Heart right ventricle (tissue), 16 donors: Measurements from ENCODE around the gene U2AF1L4. TPM values are rescaled to one million over a fixed set of nuclear protein-coding genes. Genes with fewer than 3 reads are reported as not detected.

ENCODE experiments used
- ATAC-seq, 8 donors: fragments of 200-7000 bp; cut with Tn5 transposase; one replicate each; pipeline ENCODE4 v1.9.1; 2020; ENCODE audit warnings: mild to moderate bottlenecking in 8 of 8, moderate library complexity in 8 of 8, moderate number of reproducible peaks in 1 of 8
- DNase-seq, 2 donors: peaks; one replicate each; pipeline ENCODE4 v3.0.0-alpha.2; 2020
- H3K27ac ChIP-seq, 10 donors: fragments of 200-600 bp; sonication (generic) in 2 of 10; one replicate each; pipeline versions ENCODE4 v1.5.0 to v1.8.0; 2020 to 2022; ENCODE audit warnings: mild to moderate bottlenecking in 3 of 10
- H3K27me3 ChIP-seq, 7 donors: fragments of 200-600 bp; one replicate each; pipeline ENCODE4 v1.8.0; 2021 to 2022; ENCODE audit warnings: mild to moderate bottlenecking in 2 of 7
- H3K36me3 ChIP-seq, 9 donors: fragments of 200-600 bp; sonication (generic) in 1 of 9; one replicate each; pipeline versions ENCODE4 v1.5.0 to v1.8.0; 2020 to 2022; ENCODE audit warnings: mild to moderate bottlenecking in 2 of 9
- H3K4me1 ChIP-seq, 9 donors: fragments of 200-600 bp; sonication (generic) in 1 of 9; one replicate each; pipeline versions ENCODE4 v1.5.0 to v1.8.0; 2020 to 2022; ENCODE audit warnings: mild to moderate bottlenecking in 4 of 9
- H3K4me3 ChIP-seq, 10 donors: fragments of 200-600 bp; sonication (generic) in 2 of 10; one replicate each; pipeline versions ENCODE4 v1.5.0 to v1.8.0; 2020 to 2022; ENCODE audit warnings: mild to moderate bottlenecking in 7 of 10, moderate library complexity in 2 of 10
- H3K9me3 ChIP-seq, 11 donors: fragments of 200-600 bp in 10 of 11; sonication (generic) in 2 of 11; one replicate each; pipeline versions ENCODE4 v1.5.0 to v1.8.0; 2013 to 2022; ENCODE audit warnings: mild to moderate bottlenecking in 2 of 11, control low read depth in 1 of 11, moderate library complexity in 1 of 11
- CTCF ChIP-seq, 9 donors: fragments of 200-600 bp; sonication (generic) in 2 of 9; IDR thresholded peaks; one replicate each; pipeline versions ENCODE4 v1.5.0 to v1.8.0; 2021 to 2022; ENCODE audit warnings: antibody characterized with exemption in 9 of 9, mild to moderate bottlenecking in 5 of 9, moderate library complexity in 1 of 9
- WGBS, 2 donors: extraction: QIAGEN DNeasy Blood & Tissue Kit; methylation state at CpG; one replicate each; pipeline ENCODE4 v1.1.7; 2013; ENCODE audit warnings: inconsistent platforms in 1 of 2; 5-methylcytosine and 5-hydroxymethylcytosine counted together
- intact Hi-C, 10 donors: fragments of 100-400 bp; cut with DNase I; formaldehyde crosslinking; loops; one replicate each; pipeline versions ENCODE4 v1.11.1 to v1.14.2; 2022
- polyA plus RNA-seq, 2 donors: library from polyadenylated mRNA; stranded (reverse); fragments of 200-250 nt; gene quantifications; one replicate each; pipeline ENCODE4 v1.2.3, GENCODE V29; 2013
- total RNA-seq, 10 donors: library from RNA; stranded (reverse); fragmentation: NEBNext Ultra II Directional in 3 of 10; extraction: Animal tissue kit (Norgen Biotek cat#: 25700) in 3 of 10; gene quantifications; one replicate each; pipeline versions ENCODE4 v1.2.1 to v1.2.4, GENCODE V29; 2021 to 2023
- donor health status: Arrhythmogenic right ventricular cardiomyopathy.
- donor health status: ischemic (EF 13 %, LVEDD 7.1; RV severe dilation, severe dysfunction).
- donor health status: healthy with polysubstance abuse.
- donor health status: DM: no; HTN: yes; CAD: no.
- donor health status: DM: no; HTN: no; CAD: no.
- donor health status: ischemic (EF 25% LVEDD 6.9; RV normal size, moderate dysfunction).
- donor health status: ischemic (EF 25% LVEDD 5.7; RV mildly dilated, moderate dysfunction).
- donor health status: healthy.
- donor health status: DM: yes; HTN: yes; CAD: no.
- donor health status: Ischemic cardiomyopathy.
- donor health status: ischemic (EF 35%, LVEDD 5.7; RV mildly dilated, moderate dysfunction).
- donor health status: nonischemic (EF 11% LVEDD 7.7; RV severe dilation, severe dysfunction).
- donor health status: DM: yes; HTN: yes; CAD: no.
- donor health status: PGD.
- donor health status: ischemic (EF 29% LVEDD 5.4; RV normal size, mild dysfunction).
- donor health status: nonischemic (EF 23%, LVEDD 6.1; RV moderate dilation, normal function).

Gene U2AF1L4
- total and polyA plus RNA-seq, 12 donors, result 11.5 to 57.7 (median 20.3) TPM

- whole genome bisulfite sequencing, 2 donors, result 91 to 95% methylated on average over 5 of the region's 5 CpGs
- H3K4me3 ChIP-seq, result no peak overlapping the region
- DNase-seq (no peak), ATAC-seq (no peak)
- no peak overlapping the region for H3K27ac ChIP-seq
- no peak for TF ChIP-seq CTCF (IDR thresholded peaks at IDR 0.05)
- intact Hi-C loops, result loop anchor here in 1 of 10 donors (5.0 kb wide), 1 partner anchor 33 kb away; the partner anchor contains the start of gene KMT2B
- H3K27me3 ChIP-seq, result peaks cover 0 to under 1% (median 0%) of the 10 kb centered on the region in 7 donors
- H3K36me3 ChIP-seq, result peaks cover 0 to 35% (median 18%) of the 10 kb centered on the region in 9 donors
- H3K4me1 ChIP-seq, result peaks cover 7 to 60% (median 37%) of the 10 kb centered on the region in 9 donors
- H3K9me3 ChIP-seq, result no peaks in the 10 kb centered on the region
These were observed 4.9 kb upstream of the U2AF1L4 start for GRCh38 chr19:35750167-35750566.

- H3K9me3 ChIP-seq, result no peaks in the 10 kb centered on the region
- TF ChIP-seq CTCF (IDR thresholded peaks at IDR 0.05), result peak in 6 of 9 donors; percentile 5 to 38 (median 21)
- H3K27ac ChIP-seq, result peak within 1 kb of the TSS; percentile 54 to 93 (median 84)
- peak within 1 kb of the TSS; percentile 67 to 97 (median 88) for H3K4me3 ChIP-seq
- H3K27me3 ChIP-seq, result no peaks in the 10 kb centered on the region
- peaks cover 7 to 63% (median 44%) of the 10 kb centered on the region in 9 donors for H3K4me1 ChIP-seq
- peaks cover 0 to 29% (median 7%) of the 10 kb centered on the region in 9 donors for H3K36me3 ChIP-seq
- peak; percentile 79 to 90 (median 87) for ATAC-seq
- intact Hi-C loops, result loop anchor here in 4 of 10 donors (1.0 to 10.0 kb wide), 4 partner anchors 9 to 186 kb away; partner anchors contain the start of genes LRFN3 (in 2 of the 4) and HSPB6 (in 1 of the 4)
- DNase-seq, result peak; percentile 98 to 99
- 0 to 1% methylated on average over 45 of the region's 45 CpGs for WGBS, 2 donors
These were observed 3.1 kb upstream of the U2AF1L4 start, which contains the start of gene LIN37 for GRCh38 chr19:35748106-35749020. Gene LIN37, plus strand, starts transcription at chr19:35748576. Its CDS starts 149 bp downstream, at chr19:35748725.

- H3K27ac ChIP-seq, result peak overlapping the region in 2 of 10 donors; percentile 97 to 100
- H3K9me3 ChIP-seq, result no peaks in the 10 kb centered on the region
- TF ChIP-seq CTCF (IDR thresholded peaks at IDR 0.05), result no peak
- peaks cover 7 to 71% (median 44%) of the 10 kb centered on the region in 9 donors for H3K4me1 ChIP-seq
- DNase-seq (no peak), ATAC-seq (no peak)
- peaks cover 0 to 13% (median 0%) of the 10 kb centered on the region in 9 donors for H3K36me3 ChIP-seq
- H3K27me3 ChIP-seq, result no peaks in the 10 kb centered on the region
- intact Hi-C loops, result loop anchor here in 3 of 10 donors (5.0 to 10.0 kb wide), 2 partner anchors 186 to 188 kb away; partner anchors contain the start of gene LRFN3 (in 2 of the 3)
- H3K4me3 ChIP-seq, result peak overlapping the region in 5 of 10 donors; percentile 69 to 86 (median 83)
- whole genome bisulfite sequencing, 2 donors, result 86 to 90% methylated on average over 5 of the region's 5 CpGs
These were observed 1.3 kb upstream of the U2AF1L4 start for GRCh38 chr19:35746531-35746930.

- WGBS, 2 donors, result 1 to 13% methylated on average over 4 of the region's 4 CpGs
- DNase-seq, result no peak
- intact Hi-C loops, result loop anchor here in 3 of 10 donors (5.0 to 10.0 kb wide), 2 partner anchors 186 to 189 kb away; partner anchors contain the start of gene LRFN3 (in 2 of the 3)
- no peak for TF ChIP-seq CTCF (IDR thresholded peaks at IDR 0.05)
- Histone ChIP-seq H3K27me3 (no peaks in the 10 kb centered on the region), H3K27ac (peak overlapping the region in 9 of 10 donors; percentile 23 to 100 (median 100)), H3K9me3 (no peaks in the 10 kb centered on the region), H3K4me1 (peaks cover 7 to 76% (median 46%) of the 10 kb centered on the region in 9 donors), H3K36me3 (peaks cover 0 to 12% (median 0%) of the 10 kb centered on the region in 9 donors), H3K4me3 (peak overlapping the region; percentile 56 to 97 (median 84))
- no peak for ATAC-seq
These were observed 857 bp upstream of the U2AF1L4 start for GRCh38 chr19:35746087-35746462.
